A549 (cell line): ENCODE measurements around the gene CCDC33. TPM values are rescaled to one million over a fixed set of nuclear protein-coding genes. Genes with fewer than 3 reads are reported as not detected.

Source experiments
- ATAC-seq, 2 experiments: fragments of 200-7000 bp in 1 of 2; fragments of >200 bp in 1 of 2; cut with Nextera tagmentation in 1 of 2; cut with Tn5 transposase in 1 of 2; 3 replicates each; pipeline versions ENCODE4 v1.8.0 to v1.9.1; 2018 to 2020; ENCODE audit warnings: mild to moderate bottlenecking in 1 of 2, moderate library complexity in 1 of 2
- CTCF ChIA-PET: fragments of 300-600 bp; sonication (Branson Sonifier 250); formaldehyde crosslinking; extraction: SDS; loops from one replicate; lab custom pipeline; 2021; ENCODE audit warnings: antibody characterized with exemption, inconsistent platforms; lab: Yijun Ruan, JAX
- POLR2A ChIA-PET: fragments of 350-600 bp; formaldehyde crosslinking; extraction: SDS; loops from one replicate; lab custom pipeline; 2021; ENCODE audit warnings: antibody characterized with exemption, inconsistent platforms; lab: Yijun Ruan, JAX
- DNase-seq, 2 experiments: peaks; one replicate each; pipeline versions ENCODE4 v3.0.0 to v3.0.0-alpha.2; 2011 to 2016; ENCODE audit warnings: low read depth in 1 of 2, low spot score in 1 of 2
- FAIRE-seq: peaks from 2 replicates; lab custom pipeline; 2011; peaks lifted over from hg19 to GRCh38; lab: Jason Lieb, UNC
- H3K27ac ChIP-seq, 2 experiments: fragments of >200 bp; sonication (Bioruptor Twin); formaldehyde crosslinking; 3 replicates each; pipeline ENCODE4 v1.5.1; 2016 to 2017
- H3K4me1 ChIP-seq: fragments of >200 bp; sonication (Bioruptor Twin); formaldehyde crosslinking; 3 replicates; pipeline ENCODE4 v1.6.1; 2016
- H3K4me2 ChIP-seq: fragments of >200 bp; sonication (Bioruptor Twin); formaldehyde crosslinking; 3 replicates; pipeline ENCODE4 v1.6.1; 2016
- H3K4me3 ChIP-seq: fragments of >200 bp; sonication (Bioruptor Twin); formaldehyde crosslinking; 3 replicates; pipeline ENCODE4 v1.5.1; 2016
- H3K9me3 ChIP-seq: fragments of >200 bp; sonication (Bioruptor Twin); formaldehyde crosslinking; 3 replicates; pipeline ENCODE4 v1.6.1; 2016
- CBX8 ChIP-seq: fragments of 200-600 bp; sonication (generic); IDR thresholded peaks from 2 replicates; pipeline ENCODE4 v1.6.1; 2016
- CTCF ChIP-seq: fragments of >200 bp; sonication (Bioruptor Twin); formaldehyde crosslinking; IDR thresholded peaks from 3 replicates; pipeline ENCODE4 v1.5.1; 2016
- E2F6 ChIP-seq: IDR thresholded peaks from 2 replicates; pipeline ENCODE4 v1.6.1; 2012; ENCODE audit warnings: low read depth, borderline replicate concordance
- EHF ChIP-seq: fragments of 250-450 bp; sonication (Bioruptor Pico); IDR thresholded peaks from 2 replicates; pipeline ENCODE4 v1.5.0; 2020; ENCODE audit warnings: mild to moderate bottlenecking
- FOXS1 ChIP-seq: fragments of 250-450 bp; sonication (Bioruptor Pico); IDR thresholded peaks from 2 replicates; pipeline ENCODE4 v1.5.0; 2020; ENCODE audit warnings: mild to moderate bottlenecking, moderate library complexity
- HMGXB4 ChIP-seq: fragments of 250-450 bp; sonication (Bioruptor Pico); IDR thresholded peaks from 2 replicates; pipeline ENCODE4 v1.5.0; 2021; ENCODE audit warnings: mild to moderate bottlenecking, moderate library complexity, borderline replicate concordance
- HOXB13 ChIP-seq: fragments of 250-450 bp; sonication (Bioruptor Pico); IDR thresholded peaks from 2 replicates; pipeline ENCODE4 v1.5.0; 2020; ENCODE audit warnings: low read depth, mild to moderate bottlenecking, moderate library complexity
- JUN ChIP-seq, 2 experiments: fragments of >200 bp; sonication (Bioruptor Twin); formaldehyde crosslinking; IDR thresholded peaks; 2 replicates in 1 of 2; 3 replicates in 1 of 2; pipeline ENCODE4 v1.6.1; 2016 to 2017
- KDM1A ChIP-seq: fragments of 200-600 bp; sonication (generic); IDR thresholded peaks from 2 replicates; pipeline ENCODE4 v1.6.1; 2016; ENCODE audit warnings: low read depth, mild to moderate bottlenecking
- MAZ ChIP-seq: fragments of 150-350 bp; IDR thresholded peaks from 2 replicates; pipeline ENCODE4 v1.6.1; 2014; ENCODE audit warnings: antibody characterized with exemption, low read depth, low read length, borderline replicate concordance
- MYC ChIP-seq: IDR thresholded peaks from 2 replicates; pipeline ENCODE4 v1.6.1; 2012; ENCODE audit warnings: mild to moderate bottlenecking, inconsistent platforms, low read length, improper control_type of control experiment, borderline replicate concordance
- NFE2L2 ChIP-seq: fragments of 150-350 bp; conservative IDR thresholded peaks from 2 replicates; pipeline ENCODE4 v1.6.1; 2014; ENCODE audit warnings: low read length
- PBX3 ChIP-seq: IDR thresholded peaks from 2 replicates; pipeline ENCODE4 v1.6.1; 2012
- RCOR1 ChIP-seq: fragments of 150-350 bp; IDR thresholded peaks from 2 replicates; pipeline ENCODE4 v1.6.1; 2014; ENCODE audit warnings: antibody characterized with exemption, low read length, low read depth
- RNF2 ChIP-seq: fragments of 200-600 bp; sonication (generic); IDR thresholded peaks from 2 replicates; pipeline ENCODE4 v1.6.1; 2016; ENCODE audit warnings: low read depth, mild to moderate bottlenecking, antibody characterized with exemption, moderate library complexity, borderline replicate concordance
- SREBF2 ChIP-seq: fragments of 450-650 bp; IDR thresholded peaks from 2 replicates; pipeline ENCODE4 v1.6.1; 2014; ENCODE audit warnings: mild to moderate bottlenecking, moderate library complexity
- ZFP36 ChIP-seq: fragments of 450-650 bp; IDR thresholded peaks from 2 replicates; pipeline ENCODE4 v1.6.1; 2014; ENCODE audit warnings: borderline replicate concordance; ENCODE audit not compliant: partially characterized antibody
- ZSCAN20 ChIP-seq: fragments of 250-450 bp; sonication (Bioruptor Pico); IDR thresholded peaks from 2 replicates; pipeline ENCODE4 v1.8.0; 2022; ENCODE audit warnings: mild to moderate bottlenecking, moderate library complexity
- WGBS: methylation state at CpG from one replicate; pipeline ENCODE4 v1.1.6; 2017; ENCODE audit errors: missing lambda C conversion rate; 5-methylcytosine and 5-hydroxymethylcytosine counted together
- polyA plus RNA-seq, 4 experiments: library from polyadenylated mRNA; depleted of rRNA in 3 of 4; stranded (reverse); fragments of >200 nt; fragmentation: RNase III in 1 of 4; extraction: RNeasy Plus Mini Kit Qiagen cat#74134 plus additional on column Dnase treatment in 1 of 4; gene quantifications; 2 replicates in 3 of 4; 3 replicates in 1 of 4; pipeline ENCODE4 v1.2.3, GENCODE V29; 2011 to 2017
- TF ChIP-seq, protein P1 (sequence below): IDR thresholded peaks from 2 replicates; pipeline ENCODE4 v1.6.1; 2012

CCDC33 gene
- polyA plus RNA-seq, 2 of the 4 experiments (the other 2 are of a cell fraction), result 5.9 to 9.2 TPM

DNA sequence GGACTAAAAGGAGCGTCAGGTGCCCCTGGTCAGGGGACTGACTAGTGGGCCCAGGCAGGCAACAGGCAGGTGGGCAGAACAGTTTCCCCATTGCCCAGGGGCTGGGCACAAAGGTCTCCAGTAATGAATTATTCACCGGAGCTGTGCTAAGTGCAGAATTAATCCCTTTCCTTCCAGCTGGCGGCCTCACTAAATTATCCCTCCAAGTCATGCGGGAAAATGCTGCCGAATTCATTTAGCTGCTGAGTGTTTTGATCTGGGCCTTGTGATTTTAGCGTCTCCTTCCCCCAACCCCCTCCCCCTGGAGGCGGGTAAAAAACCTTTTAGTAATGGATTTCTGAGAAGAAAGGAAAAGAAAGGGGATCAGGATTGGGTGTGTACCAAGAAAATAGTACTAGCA lies 47.2 kb downstream of the CCDC33 start:
- H3K4me1 ChIP-seq, result no peaks in the 10 kb centered on the region
- TF ChIP-seq CBX8 (no peak), SREBF2 (no peak), ZSCAN20 (CRISPR knock-in tag) (no peak), E2F6 (no peak), MAZ (no peak), HMGXB4 (CRISPR knock-in tag) (no peak)
- ChIA-PET POLR2A (no interaction called here), CTCF (interaction anchor here (1.4 kb wide), 1 partner anchor 81 kb away, joined by 3 read pairs; the partner anchor contains the start of gene STRA6)
- H3K4me2 ChIP-seq, result no peak overlapping the region
- no peak overlapping the region for H3K4me3 ChIP-seq
- H3K9me3 ChIP-seq, result no peaks in the 10 kb centered on the region
- H3K27ac ChIP-seq, result no peak overlapping the region
- no peak for FAIRE-seq
- DNase-seq, result no peak
- WGBS, result 77% methylated on average over 7 of the region's 7 CpGs
- ATAC-seq, result no peak

- Histone ChIP-seq H3K4me1 (no peaks in the 10 kb centered on the region), H3K4me3 (no peak overlapping the region), H3K9me3 (no peaks in the 10 kb centered on the region), H3K4me2 (no peak overlapping the region), H3K27ac (no peak overlapping the region)
- ChIA-PET POLR2A (no interaction called here), CTCF (interaction anchor here (0.8 to 5.0 kb wide), 4 partner anchors 16 to 145 kb away, joined by 3 to 24 read pairs (median 4); no protein-coding TSS in a partner anchor)
- TF ChIP-seq CTCF (no peak), JUN (IDR thresholded peaks at IDR 0.05) (no peak), FOXS1 (CRISPR knock-in tag) (no peak)
- TF ChIP-seq, protein P1, sequence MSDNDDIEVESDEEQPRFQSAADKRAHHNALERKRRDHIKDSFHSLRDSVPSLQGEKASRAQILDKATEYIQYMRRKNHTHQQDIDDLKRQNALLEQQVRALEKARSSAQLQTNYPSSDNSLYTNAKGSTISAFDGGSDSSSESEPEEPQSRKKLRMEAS, result no peak
- FAIRE-seq, result no peak
- no peak for DNase-seq
- ATAC-seq, result no peak
Observed at GRCh38 chr15:74289671-74290070, 53.5 kb downstream of the CCDC33 start.

DNA sequence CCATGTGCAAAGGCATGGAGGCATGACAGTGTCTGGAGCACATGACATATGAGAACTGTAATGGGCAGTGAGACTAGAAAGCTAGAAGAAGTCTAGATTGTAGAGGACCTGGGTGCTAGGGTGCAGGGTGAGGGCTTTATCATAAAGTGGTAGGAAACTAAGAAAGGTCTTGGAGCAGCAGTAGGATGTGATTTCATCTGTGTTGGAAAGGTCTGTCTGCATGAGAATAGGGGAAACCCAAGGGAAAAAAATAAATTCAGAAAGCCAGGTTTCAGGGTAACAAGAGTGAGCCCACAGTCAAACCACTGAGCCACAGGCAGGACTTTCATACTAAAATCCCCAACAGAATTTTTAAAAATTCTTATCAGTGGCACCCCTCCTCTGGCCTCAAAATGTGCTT lies 54.5 kb downstream of the CCDC33 start:
- POLR2A ChIA-PET, result no interaction called here
- no peaks in the 10 kb centered on the region for H3K4me1 ChIP-seq
- ATAC-seq (no peak), FAIRE-seq (no peak), DNase-seq (no peak)
- H3K27ac ChIP-seq, result no peak overlapping the region
- CTCF ChIA-PET, result interaction anchor here (1.0 to 5.0 kb wide), 6 partner anchors 10 to 53 kb away, joined by 3 to 24 read pairs (median 4); no protein-coding TSS in a partner anchor
- no peak overlapping the region for H3K4me2 ChIP-seq
- no peaks in the 10 kb centered on the region for H3K9me3 ChIP-seq
- TF ChIP-seq RNF2 (no peak), NFE2L2 (no peak), MYC (no peak), ZFP36 (no peak), EHF (CRISPR knock-in tag) (no peak), CTCF (no peak), SREBF2 (no peak), HOXB13 (CRISPR knock-in tag) (no peak), RCOR1 (no peak), PBX3 (no peak), KDM1A (no peak), MAZ (no peak), CBX8 (no peak)
- no peak overlapping the region for H3K4me3 ChIP-seq
